ENCODE data around the gene CCDC196.
"Not testable (repeated sequence)": the region's sequence is repeated elsewhere in the genome, so short reads cannot be mapped to it uniquely, and the experiment has no call there.

The CCDC196 gene

DNA sequence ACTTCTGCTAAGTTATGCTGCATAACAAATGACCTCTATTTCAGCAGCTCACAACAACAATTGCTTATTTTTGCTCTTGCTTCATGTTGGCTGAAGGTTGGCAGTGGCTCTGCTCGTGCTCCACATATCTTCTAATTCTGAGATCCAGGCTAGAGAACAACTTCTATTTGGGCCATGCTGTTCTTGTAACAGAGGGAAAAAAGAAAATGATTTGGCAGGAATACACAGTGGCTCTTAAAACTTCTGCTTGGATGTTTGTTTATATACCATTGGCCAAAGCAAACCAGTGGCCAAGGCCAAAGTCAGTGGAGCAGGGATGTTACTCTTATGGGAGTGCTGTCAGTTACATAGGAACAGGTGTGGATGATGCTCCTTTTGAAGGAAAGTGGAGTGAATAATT, 53.9 kb downstream of the CCDC196 start:
- no peak overlapping the region for H3K4me3 ChIP-seq (ENCODE audit: low read depth, low read length)
- TF ChIP-seq, protein P1, sequence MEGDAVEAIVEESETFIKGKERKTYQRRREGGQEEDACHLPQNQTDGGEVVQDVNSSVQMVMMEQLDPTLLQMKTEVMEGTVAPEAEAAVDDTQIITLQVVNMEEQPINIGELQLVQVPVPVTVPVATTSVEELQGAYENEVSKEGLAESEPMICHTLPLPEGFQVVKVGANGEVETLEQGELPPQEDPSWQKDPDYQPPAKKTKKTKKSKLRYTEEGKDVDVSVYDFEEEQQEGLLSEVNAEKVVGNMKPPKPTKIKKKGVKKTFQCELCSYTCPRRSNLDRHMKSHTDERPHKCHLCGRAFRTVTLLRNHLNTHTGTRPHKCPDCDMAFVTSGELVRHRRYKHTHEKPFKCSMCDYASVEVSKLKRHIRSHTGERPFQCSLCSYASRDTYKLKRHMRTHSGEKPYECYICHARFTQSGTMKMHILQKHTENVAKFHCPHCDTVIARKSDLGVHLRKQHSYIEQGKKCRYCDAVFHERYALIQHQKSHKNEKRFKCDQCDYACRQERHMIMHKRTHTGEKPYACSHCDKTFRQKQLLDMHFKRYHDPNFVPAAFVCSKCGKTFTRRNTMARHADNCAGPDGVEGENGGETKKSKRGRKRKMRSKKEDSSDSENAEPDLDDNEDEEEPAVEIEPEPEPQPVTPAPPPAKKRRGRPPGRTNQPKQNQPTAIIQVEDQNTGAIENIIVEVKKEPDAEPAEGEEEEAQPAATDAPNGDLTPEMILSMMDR (IDR thresholded peaks at IDR 0.05; ENCODE audit: low read depth, low read length, missing control alignments) = no peak
- DNase-seq (ENCODE audit: low read depth) = no peak
- in situ Hi-C loops (cut with HindIII; ENCODE audit: low sequenced_read_pairs) = no loop called here

DNA sequence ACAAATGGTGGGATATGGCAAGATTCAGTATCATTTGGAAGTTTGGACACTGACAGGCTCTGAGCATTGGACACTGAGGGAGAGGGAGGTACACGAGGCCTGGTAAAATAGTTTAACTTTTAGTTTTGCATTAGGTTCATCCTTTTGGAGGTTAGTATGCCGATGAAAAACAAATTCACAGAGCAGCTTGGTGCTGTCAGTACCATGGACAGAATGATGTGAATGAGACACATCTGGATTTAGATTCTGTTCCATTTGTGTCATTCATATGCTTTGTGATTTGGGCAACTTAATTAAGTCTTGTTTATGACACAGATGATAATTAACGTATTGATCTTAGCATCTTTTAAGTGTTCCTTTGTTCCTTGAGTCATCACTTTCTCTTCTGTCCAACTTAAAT, 55.5 kb downstream of the CCDC196 start:
- no peak overlapping the region for H3K4me3 ChIP-seq (ENCODE audit: low read depth, low read length)
- DNase-seq (ENCODE audit: low read depth) = no peak
- TF ChIP-seq, protein P1 (IDR thresholded peaks at IDR 0.05; ENCODE audit: low read depth, low read length, missing control alignments) = no peak
- in situ Hi-C loops (cut with HindIII; ENCODE audit: low sequenced_read_pairs) = no loop called here

DNA sequence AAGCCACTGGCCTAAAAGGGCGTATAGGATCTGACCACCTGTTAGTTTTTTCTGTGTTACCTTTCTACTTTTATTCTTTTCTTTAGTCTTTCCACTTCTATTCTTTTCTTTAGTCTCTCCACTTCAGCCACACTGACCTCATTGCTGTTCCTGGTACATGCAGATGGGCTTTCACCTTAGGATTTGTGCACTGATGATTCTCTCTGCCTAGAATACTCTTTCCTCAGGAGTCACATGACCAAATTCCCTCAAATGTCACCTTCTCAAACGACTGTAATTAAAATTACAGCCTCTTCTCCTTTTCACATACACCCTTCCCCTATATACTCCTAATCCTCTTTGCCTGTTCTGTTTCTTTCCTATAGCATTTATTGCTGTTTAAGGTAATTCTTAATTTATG, 57.8 kb downstream of the CCDC196 start:
- DNase-seq (ENCODE audit: low read depth) = no peak
- TF ChIP-seq, protein P1 (IDR thresholded peaks at IDR 0.05; ENCODE audit: low read depth, low read length, missing control alignments) = no peak
- in situ Hi-C loops (cut with HindIII; ENCODE audit: low sequenced_read_pairs) = no loop called here
- H3K4me3 ChIP-seq (ENCODE audit: low read depth, low read length) = no peak overlapping the region

GRCh38 chr14:66545191-66545590, 59.0 kb downstream of the CCDC196 start:
- DNase-seq (ENCODE audit: low read depth); in situ Hi-C loops (cut with HindIII; ENCODE audit: low sequenced_read_pairs); H3K4me3 ChIP-seq (ENCODE audit: low read depth, low read length): not testable (repeated sequence)

DNA sequence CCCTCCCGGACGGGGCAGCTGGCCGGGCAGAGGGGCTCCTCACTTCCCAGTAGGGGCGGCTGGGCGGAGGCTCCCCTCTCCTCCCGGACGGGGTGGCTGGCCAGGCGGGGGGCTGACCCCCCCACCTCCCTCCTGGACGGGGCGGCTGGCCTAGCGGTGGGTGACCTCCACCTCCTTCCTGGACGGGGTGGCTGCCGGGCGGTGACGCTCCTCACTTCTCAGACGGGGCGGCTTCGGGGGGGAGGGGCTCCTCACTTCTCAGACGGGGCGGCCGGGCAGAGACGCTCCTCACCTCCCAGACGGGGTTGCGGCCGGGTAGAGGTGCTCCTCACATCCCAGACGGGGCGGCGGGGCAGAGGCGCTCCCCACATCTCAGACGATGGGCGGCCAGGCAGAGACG, 59.6 kb downstream of the CCDC196 start:
- in situ Hi-C loops (cut with HindIII; ENCODE audit: low sequenced_read_pairs); H3K4me3 ChIP-seq (ENCODE audit: low read depth, low read length): not testable (repeated sequence)

More for the DNA sequence above, 59.6 kb downstream of the CCDC196 start:
- not testable (repeated sequence) for DNase-seq (ENCODE audit: low read depth)
